ENCODE data around the gene PLS1. TPM values are rescaled to one million over a fixed set of nuclear protein-coding genes. Genes with fewer than 3 reads are reported as not detected.

The PLS1 gene
- total RNA-seq, 1 donor from 2014 or later: 2.4 TPM

DNA sequence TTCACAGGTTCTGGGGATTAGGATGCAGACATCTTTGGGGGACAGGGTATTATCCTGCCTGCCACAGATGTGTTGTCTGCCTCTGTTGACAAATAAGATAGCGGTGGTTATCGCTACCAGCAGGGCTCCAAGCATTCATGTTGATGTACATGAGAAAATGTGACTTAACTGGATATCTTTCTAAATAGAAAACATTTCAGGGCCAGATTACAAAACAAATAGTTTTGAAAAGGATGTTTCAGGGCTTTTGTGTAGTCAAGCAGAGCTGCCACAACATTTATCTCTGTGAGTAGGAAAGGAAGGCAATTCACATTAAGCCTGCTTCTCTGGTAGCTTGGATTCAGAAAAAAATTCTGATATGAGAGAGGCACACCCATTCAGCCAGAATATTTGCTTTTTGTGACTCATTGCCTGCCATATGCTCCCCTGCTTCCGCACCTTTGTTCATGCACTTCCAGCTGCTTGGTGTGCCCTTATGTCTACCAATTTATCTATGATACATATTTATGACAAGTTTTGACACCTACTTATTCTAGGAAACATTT is 22.8 kb downstream of the PLS1 start:
- Mint-ChIP-seq H3K4me3 (ENCODE audit: unreplicated experiment) (no peak overlapping the region), H3K9me3 (ENCODE audit: low read depth) (no peaks in the 10 kb centered on the region), H3K4me1 (ENCODE audit: low read depth) (peaks cover 8% of the 10 kb centered on the region), H3K27me3 (ENCODE audit: low read depth) (no peaks in the 10 kb centered on the region), H3K27ac (ENCODE audit: unreplicated experiment) (no peak overlapping the region), H3K36me3 (ENCODE audit: low read depth) (no peaks in the 10 kb centered on the region)
- no peak for DNase-seq (ENCODE audit: low spot score)
- TF ChIP-seq, protein P1, sequence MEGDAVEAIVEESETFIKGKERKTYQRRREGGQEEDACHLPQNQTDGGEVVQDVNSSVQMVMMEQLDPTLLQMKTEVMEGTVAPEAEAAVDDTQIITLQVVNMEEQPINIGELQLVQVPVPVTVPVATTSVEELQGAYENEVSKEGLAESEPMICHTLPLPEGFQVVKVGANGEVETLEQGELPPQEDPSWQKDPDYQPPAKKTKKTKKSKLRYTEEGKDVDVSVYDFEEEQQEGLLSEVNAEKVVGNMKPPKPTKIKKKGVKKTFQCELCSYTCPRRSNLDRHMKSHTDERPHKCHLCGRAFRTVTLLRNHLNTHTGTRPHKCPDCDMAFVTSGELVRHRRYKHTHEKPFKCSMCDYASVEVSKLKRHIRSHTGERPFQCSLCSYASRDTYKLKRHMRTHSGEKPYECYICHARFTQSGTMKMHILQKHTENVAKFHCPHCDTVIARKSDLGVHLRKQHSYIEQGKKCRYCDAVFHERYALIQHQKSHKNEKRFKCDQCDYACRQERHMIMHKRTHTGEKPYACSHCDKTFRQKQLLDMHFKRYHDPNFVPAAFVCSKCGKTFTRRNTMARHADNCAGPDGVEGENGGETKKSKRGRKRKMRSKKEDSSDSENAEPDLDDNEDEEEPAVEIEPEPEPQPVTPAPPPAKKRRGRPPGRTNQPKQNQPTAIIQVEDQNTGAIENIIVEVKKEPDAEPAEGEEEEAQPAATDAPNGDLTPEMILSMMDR (IDR thresholded peaks at IDR 0.05): no peak

DNA sequence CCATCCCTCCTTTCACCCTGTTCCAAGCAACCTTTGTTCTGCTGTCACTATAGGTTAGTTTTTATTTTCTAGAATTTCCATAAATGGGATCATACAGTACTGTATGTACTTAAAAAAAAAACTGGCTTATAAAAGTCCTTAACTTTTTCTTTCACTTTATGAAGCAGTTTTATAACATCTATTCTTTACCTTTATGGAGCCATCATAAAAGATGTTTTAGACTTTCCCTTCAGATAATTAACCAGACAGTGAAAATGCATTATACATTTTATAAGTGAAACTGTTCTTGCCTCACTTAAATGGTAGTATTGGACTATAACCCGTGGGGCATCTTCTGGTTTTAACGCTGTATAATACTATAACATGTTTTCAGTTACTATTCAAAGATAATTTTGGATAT is 26.2 kb downstream of the PLS1 start:
- Mint-ChIP-seq H3K9me3 (ENCODE audit: low read depth) (no peaks in the 10 kb centered on the region), H3K27ac (ENCODE audit: unreplicated experiment) (no peak overlapping the region), H3K4me1 (ENCODE audit: low read depth) (peaks cover 8% of the 10 kb centered on the region), H3K4me3 (ENCODE audit: unreplicated experiment) (no peak overlapping the region), H3K27me3 (ENCODE audit: low read depth) (no peaks in the 10 kb centered on the region), H3K36me3 (ENCODE audit: low read depth) (no peaks in the 10 kb centered on the region)
- DNase-seq (ENCODE audit: low spot score): no peak
- TF ChIP-seq, protein P1 (IDR thresholded peaks at IDR 0.05): no peak

DNA sequence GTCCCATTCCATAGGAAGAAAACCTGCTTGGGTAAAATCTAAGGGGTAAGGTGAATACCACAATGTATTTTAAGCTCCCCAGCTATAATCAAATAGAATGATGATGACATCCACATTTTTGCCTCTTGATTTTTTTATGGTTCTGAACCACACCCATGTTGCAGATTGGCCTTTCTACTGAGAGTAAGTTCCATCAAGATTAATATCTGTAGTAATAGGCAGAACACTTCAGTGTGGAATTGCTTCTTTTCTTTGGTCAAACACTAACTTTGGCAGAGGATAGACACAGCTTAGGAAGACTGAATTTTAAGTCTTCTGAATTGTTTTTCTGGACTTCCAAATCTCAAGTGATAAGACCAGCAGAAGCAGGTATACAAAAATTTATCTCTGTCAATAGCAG is 27.0 kb downstream of the PLS1 start:
- no peak overlapping the region for H3K27ac Mint-ChIP-seq (ENCODE audit: unreplicated experiment)
- H3K4me1 Mint-ChIP-seq (ENCODE audit: low read depth): peaks cover 8% of the 10 kb centered on the region

DNA sequence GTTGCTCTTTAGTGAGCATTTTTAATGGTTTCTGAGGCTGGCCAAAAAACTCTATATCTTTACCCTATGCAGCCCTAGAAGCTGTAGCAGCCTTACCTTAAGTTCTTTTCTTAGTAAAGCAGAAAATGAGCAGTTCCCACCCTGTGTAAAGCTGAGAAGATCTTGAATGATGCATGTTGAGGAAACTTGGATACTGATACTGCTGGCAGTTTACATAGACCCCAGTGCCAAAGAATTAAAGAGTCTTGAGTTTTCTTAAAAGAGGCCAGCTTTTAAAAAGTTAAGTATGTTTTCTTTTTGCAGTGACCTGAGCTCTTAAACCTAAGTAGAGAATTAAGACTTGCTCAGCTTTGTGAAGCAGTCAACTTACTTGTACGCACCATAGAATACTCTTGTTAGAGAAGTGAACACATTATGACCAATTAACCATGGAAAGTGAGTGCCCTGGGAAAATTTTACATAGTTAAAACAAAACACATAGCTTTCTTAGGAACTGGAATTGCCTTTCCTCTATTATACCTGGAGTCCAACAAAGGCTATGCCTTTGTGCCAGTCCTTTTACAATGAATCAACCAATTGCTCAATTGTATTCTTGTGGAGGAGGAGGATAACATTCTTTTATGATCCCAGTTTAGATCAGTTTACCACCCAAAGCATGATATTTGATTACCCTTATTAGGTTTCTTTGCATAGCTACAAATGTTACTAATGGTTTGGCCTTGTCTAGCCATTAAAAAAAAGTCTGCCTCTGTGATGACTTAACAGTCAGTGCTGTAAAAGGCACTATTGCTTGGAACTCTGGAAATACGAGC is 28.4 kb downstream of the PLS1 start:
- no peak overlapping the region for H3K27ac Mint-ChIP-seq (ENCODE audit: unreplicated experiment)
- no peaks in the 10 kb centered on the region for H3K9me3 Mint-ChIP-seq (ENCODE audit: low read depth)
- no peaks in the 10 kb centered on the region for H3K36me3 Mint-ChIP-seq (ENCODE audit: low read depth)
- H3K4me3 Mint-ChIP-seq (ENCODE audit: unreplicated experiment): no peak overlapping the region
- H3K4me1 Mint-ChIP-seq (ENCODE audit: low read depth): no peaks in the 10 kb centered on the region
- no peaks in the 10 kb centered on the region for H3K27me3 Mint-ChIP-seq (ENCODE audit: low read depth)
- no peak for DNase-seq (ENCODE audit: low spot score)
- TF ChIP-seq, protein P1 (IDR thresholded peaks at IDR 0.05): no peak

More for the DNA sequence above, 27.0 kb downstream of the PLS1 start:
- no peak overlapping the region for H3K4me3 Mint-ChIP-seq (ENCODE audit: unreplicated experiment)
- no peak for DNase-seq (ENCODE audit: low spot score)
- no peaks in the 10 kb centered on the region for H3K36me3 Mint-ChIP-seq (ENCODE audit: low read depth)
- no peaks in the 10 kb centered on the region for H3K9me3 Mint-ChIP-seq (ENCODE audit: low read depth)
- TF ChIP-seq, protein P1 (IDR thresholded peaks at IDR 0.05): no peak
- H3K27me3 Mint-ChIP-seq (ENCODE audit: low read depth): no peaks in the 10 kb centered on the region

DNA sequence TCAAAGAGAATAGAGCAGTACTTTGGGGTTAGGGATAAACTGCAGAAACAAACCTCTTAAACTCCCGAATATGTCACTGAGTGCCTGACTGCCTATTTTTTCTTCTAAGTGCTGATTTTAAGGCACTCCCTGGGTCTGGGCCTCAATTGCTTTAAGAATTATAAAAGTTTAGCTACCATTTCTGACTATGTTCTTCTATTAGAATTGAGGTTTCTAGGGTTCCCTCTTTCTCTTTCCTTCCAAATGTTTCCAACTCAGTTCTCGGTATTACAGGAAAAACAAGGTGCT is 28.9 kb downstream of the PLS1 start:
- no peak for DNase-seq (ENCODE audit: low spot score)
- Mint-ChIP-seq H3K36me3 (ENCODE audit: low read depth) (no peaks in the 10 kb centered on the region), H3K4me3 (ENCODE audit: unreplicated experiment) (no peak overlapping the region), H3K9me3 (ENCODE audit: low read depth) (no peaks in the 10 kb centered on the region), H3K27ac (ENCODE audit: unreplicated experiment) (no peak overlapping the region), H3K4me1 (ENCODE audit: low read depth) (no peaks in the 10 kb centered on the region), H3K27me3 (ENCODE audit: low read depth) (no peaks in the 10 kb centered on the region)
- TF ChIP-seq, protein P1 (IDR thresholded peaks at IDR 0.05): no peak

Measured in chondrocyte (in vitro differentiated cells).